Measurements from ENCODE around the gene PTPRN2. TPM values are rescaled to one million over a fixed set of nuclear protein-coding genes. Genes with fewer than 3 reads are reported as not detected.

Gene PTPRN2
- total and polyA plus RNA-seq, 2 donors from 2014 or later = 4.8 to 6.2 TPM

DNA sequence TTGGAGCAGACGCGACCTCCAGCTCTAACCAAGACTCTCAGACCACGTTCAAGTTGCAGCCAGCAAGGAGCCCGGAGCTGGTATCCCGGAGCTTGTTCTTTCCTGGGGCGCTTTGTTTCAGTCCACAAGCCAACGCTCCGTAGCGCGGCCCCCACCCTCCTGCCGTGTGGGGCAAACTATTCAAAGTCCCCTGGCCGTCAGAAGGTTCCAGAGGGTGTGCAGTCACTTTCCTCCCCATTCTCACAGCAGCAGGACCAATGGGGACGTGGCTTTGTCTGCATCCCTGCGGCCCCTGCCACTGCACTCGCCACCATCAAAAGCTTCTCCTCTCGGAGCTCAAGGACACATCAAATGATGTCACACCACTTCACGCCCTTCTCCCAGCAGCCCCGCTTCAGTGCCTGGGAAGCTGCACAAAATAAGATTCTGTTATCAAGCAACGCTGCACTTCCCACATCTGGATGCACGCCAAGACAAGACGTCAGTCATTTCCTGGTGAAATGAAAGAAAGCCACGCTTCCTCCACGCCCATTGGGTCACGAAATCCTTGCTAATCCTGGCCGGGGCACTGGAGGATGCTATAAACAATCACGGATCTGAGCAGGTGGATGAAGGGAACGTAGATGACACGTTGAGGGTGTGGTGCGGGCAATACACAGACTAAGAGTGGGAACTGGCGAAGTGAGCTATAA, 348.2 kb downstream of the PTPRN2 start:
- TF ChIP-seq, protein P1, sequence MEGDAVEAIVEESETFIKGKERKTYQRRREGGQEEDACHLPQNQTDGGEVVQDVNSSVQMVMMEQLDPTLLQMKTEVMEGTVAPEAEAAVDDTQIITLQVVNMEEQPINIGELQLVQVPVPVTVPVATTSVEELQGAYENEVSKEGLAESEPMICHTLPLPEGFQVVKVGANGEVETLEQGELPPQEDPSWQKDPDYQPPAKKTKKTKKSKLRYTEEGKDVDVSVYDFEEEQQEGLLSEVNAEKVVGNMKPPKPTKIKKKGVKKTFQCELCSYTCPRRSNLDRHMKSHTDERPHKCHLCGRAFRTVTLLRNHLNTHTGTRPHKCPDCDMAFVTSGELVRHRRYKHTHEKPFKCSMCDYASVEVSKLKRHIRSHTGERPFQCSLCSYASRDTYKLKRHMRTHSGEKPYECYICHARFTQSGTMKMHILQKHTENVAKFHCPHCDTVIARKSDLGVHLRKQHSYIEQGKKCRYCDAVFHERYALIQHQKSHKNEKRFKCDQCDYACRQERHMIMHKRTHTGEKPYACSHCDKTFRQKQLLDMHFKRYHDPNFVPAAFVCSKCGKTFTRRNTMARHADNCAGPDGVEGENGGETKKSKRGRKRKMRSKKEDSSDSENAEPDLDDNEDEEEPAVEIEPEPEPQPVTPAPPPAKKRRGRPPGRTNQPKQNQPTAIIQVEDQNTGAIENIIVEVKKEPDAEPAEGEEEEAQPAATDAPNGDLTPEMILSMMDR (IDR thresholded peaks at IDR 0.05; ENCODE audit: borderline replicate concordance, extremely low read depth, insufficient read depth) = no peak
- H3K9ac ChIP-seq (ENCODE audit: low read length in 3 of 3) = no peak overlapping the region
- no peaks in the 10 kb centered on the region for H3K36me3 ChIP-seq (ENCODE audit: control insufficient read depth in 2 of 3, insufficient read depth in 3 of 3, low read length in 3 of 3)
- FAIRE-seq = no peak
- no peaks in the 10 kb centered on the region for H3K27me3 ChIP-seq (ENCODE audit: control insufficient read depth, insufficient read depth, low read length)
- intact Hi-C loops (cut with DNase I) = no loop called here
- no peak overlapping the region for H3K4me3 ChIP-seq (ENCODE audit: low read length in 3 of 3)
- H3K27ac ChIP-seq (ENCODE audit: low read depth in 2 of 2, low read length in 2 of 2) = no peak overlapping the region
- H3K9me3 ChIP-seq (ENCODE audit: control insufficient read depth in 2 of 3, insufficient read depth in 1 of 3, low read length in 3 of 3) = no peaks in the 10 kb centered on the region
- DNase-seq = peak in 2 of 5 donors; percentile 7 to 44
- H3K4me1 ChIP-seq (ENCODE audit: control insufficient read depth in 2 of 3, insufficient read depth in 2 of 3, low read depth in 1 of 3, low read length in 3 of 3) = no peaks in the 10 kb centered on the region

- H3K36me3 ChIP-seq (ENCODE audit: control insufficient read depth in 2 of 3, insufficient read depth in 3 of 3, low read length in 3 of 3) = no peaks in the 10 kb centered on the region
- no peak overlapping the region for H3K4me3 ChIP-seq (ENCODE audit: low read length in 3 of 3)
Measured at GRCh38 chr7:158238616-158239289, 348.9 kb downstream of the PTPRN2 start.

GRCh38 chr7:158237672-158238335, 349.8 kb downstream of the PTPRN2 start:
- Histone ChIP-seq H3K36me3 (ENCODE audit: control insufficient read depth in 2 of 3, insufficient read depth in 3 of 3, low read length in 3 of 3) (no peaks in the 10 kb centered on the region), H3K4me3 (ENCODE audit: low read length in 3 of 3) (no peak overlapping the region), H3K27ac (ENCODE audit: low read depth in 2 of 2, low read length in 2 of 2) (no peak overlapping the region), H3K9ac (ENCODE audit: low read length in 3 of 3) (no peak overlapping the region), H3K9me3 (ENCODE audit: control insufficient read depth in 2 of 3, insufficient read depth in 1 of 3, low read length in 3 of 3) (no peaks in the 10 kb centered on the region), H3K27me3 (ENCODE audit: control insufficient read depth, insufficient read depth, low read length) (no peaks in the 10 kb centered on the region), H3K4me1 (ENCODE audit: control insufficient read depth in 2 of 3, insufficient read depth in 2 of 3, low read depth in 1 of 3, low read length in 3 of 3) (no peaks in the 10 kb centered on the region)
- FAIRE-seq = no peak
- peak in 1 of 5 donors; percentile 53 for DNase-seq
- intact Hi-C loops (cut with DNase I) = no loop called here
- TF ChIP-seq, protein P1 (IDR thresholded peaks at IDR 0.05; ENCODE audit: borderline replicate concordance, extremely low read depth, insufficient read depth) = no peak

More at GRCh38 chr7:158238616-158239289, 348.9 kb downstream of the PTPRN2 start:
- no peak for DNase-seq
- Histone ChIP-seq H3K27ac (ENCODE audit: low read depth in 2 of 2, low read length in 2 of 2) (no peak overlapping the region), H3K9me3 (ENCODE audit: control insufficient read depth in 2 of 3, insufficient read depth in 1 of 3, low read length in 3 of 3) (no peaks in the 10 kb centered on the region), H3K27me3 (ENCODE audit: control insufficient read depth, insufficient read depth, low read length) (no peaks in the 10 kb centered on the region), H3K4me1 (ENCODE audit: control insufficient read depth in 2 of 3, insufficient read depth in 2 of 3, low read depth in 1 of 3, low read length in 3 of 3) (no peaks in the 10 kb centered on the region), H3K9ac (ENCODE audit: low read length in 3 of 3) (no peak overlapping the region)
- FAIRE-seq = no peak
- TF ChIP-seq, protein P1 (IDR thresholded peaks at IDR 0.05; ENCODE audit: borderline replicate concordance, extremely low read depth, insufficient read depth) = no peak
- intact Hi-C loops (cut with DNase I) = no loop called here

Data from kidney (tissue), 14 donors.